NCI-H226 (cell line): ENCODE data around the gene LPP.

ENCODE experiments used
- DNase-seq: peaks from one replicate; pipeline ENCODE4 v3.0.0-alpha.2; 2015

The LPP gene

DNA sequence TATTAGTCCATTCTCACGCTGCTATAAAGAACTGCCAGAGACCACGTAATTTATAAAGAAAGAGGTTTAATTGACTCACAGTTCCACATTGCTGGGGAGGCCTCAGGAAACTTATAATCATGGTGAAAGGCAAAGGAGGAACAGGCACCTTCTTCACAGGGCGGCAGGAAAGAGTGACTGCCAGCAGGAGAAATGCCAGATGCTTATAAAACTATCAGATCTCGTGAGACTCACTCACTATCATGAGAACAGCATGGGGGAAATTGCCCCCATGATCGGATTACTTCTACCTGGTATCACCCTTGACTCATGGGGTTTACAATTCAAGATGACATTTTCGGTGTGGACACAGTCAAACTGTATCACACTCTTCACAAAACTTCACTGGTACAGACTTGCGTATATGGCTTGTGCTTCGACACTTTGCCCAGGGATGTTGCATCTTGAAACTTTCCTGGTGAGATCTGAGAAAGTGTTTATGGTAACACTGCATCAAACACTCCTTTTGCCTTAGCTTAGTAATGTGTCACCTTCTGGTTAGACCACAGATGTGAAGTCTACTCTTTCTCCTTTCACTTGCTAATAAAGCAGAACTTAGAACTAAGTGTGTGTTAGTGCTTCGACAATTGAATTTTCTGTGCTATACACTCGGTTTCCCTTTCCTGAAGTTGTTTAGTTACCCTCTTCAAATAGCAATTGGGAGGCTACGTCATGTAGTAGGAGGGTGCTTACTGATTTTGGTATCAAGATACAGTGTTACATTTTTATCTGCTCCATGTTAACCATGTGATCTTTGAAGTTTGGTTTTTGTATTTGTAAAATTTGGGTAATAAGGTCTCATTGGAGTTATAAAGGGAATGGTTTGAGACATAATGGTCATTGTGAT is 185.7 kb downstream of the LPP start:
- no peak for DNase-seq

DNA sequence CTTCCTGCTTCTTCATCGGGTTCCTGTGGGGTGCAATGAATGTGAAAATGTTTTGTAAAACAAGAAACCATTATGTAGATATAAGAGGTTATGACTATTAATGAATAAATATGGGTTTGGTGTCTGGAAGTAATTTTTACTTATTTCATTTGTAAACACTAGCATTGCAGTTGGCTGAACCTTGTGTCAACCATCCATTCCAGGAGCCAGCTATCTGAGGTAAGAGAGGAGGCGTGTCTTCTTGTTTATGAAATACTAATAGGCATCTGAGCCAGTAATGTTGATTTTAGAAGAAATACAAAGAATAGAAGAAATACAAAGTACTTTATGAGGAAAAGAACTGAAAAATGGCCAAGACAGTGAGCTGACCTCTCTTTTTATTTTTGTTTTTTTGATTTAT is 187.5 kb downstream of the LPP start:
- no peak for DNase-seq

DNA sequence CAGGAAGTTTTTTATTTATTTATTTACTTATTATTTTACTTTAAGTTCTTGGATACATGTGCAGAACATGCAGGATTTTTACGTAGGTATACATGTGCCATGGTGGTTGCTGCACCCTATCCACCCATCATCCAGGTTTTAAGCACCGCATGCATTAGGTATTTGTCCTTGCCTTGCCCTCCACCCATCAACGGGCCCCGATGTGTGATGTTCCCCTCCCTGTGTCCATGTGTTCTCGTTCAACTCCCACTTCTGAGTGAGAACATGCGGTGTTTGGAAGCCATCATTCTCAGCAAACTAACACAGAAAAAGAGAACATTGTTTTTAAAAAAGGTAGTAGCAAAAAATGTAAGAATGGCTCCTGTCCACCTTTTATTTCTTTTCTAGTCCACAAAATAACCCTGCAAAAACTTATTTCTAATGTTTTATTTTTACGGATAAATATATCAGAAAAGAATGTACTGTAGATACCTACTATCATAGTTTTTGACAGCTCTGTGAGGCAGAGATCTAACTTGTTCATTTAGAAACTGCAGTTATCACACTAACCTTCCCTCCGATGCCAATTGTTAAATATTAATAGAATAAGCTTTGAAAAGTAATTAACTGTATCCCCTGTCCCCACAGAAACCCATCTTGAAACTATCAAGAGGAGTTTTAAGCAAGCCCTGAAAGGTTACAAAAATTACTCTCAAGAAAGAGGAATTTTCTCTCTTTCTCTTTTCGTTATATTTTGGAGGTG is 189.2 kb downstream of the LPP start:
- no peak for DNase-seq

DNA sequence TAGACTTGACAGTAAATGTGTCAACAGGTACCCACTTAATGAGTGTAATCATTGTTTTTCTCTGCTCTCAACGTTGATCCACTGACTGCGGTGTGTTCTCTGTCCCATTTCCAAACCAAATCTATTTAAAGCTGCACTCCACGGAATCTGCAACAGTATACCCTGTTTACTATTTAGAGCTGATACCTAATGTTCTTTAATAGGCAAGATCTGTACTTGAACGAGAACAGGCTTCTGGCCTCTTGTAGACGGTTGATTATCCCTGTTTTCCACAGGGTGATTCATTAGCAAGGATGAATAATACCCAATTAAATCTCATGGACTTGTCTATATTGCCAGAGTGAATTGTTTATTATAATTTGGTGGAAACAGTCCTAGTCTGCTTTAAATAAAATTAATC is 189.9 kb downstream of the LPP start:
- DNase-seq: no peak

DNA sequence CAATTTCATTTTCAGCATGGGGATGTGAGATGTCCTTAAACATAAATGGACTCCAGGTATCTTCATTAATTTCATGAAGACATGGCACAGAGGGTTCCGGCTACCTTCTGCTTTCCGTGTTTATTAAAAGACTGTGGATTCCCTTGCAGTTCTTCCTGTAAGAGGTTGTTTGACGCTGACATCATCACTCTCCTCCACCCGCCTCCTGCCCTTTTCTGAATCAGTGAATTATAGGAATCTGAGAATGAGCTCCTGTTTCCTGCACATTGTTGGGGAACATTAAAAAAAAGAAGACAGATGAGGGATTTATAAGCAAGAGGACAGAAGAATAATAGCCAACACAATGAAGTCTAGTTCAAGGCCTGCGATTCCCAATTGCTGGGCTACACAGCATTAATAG is 191.3 kb downstream of the LPP start:
- DNase-seq: peak; percentile 60

DNA sequence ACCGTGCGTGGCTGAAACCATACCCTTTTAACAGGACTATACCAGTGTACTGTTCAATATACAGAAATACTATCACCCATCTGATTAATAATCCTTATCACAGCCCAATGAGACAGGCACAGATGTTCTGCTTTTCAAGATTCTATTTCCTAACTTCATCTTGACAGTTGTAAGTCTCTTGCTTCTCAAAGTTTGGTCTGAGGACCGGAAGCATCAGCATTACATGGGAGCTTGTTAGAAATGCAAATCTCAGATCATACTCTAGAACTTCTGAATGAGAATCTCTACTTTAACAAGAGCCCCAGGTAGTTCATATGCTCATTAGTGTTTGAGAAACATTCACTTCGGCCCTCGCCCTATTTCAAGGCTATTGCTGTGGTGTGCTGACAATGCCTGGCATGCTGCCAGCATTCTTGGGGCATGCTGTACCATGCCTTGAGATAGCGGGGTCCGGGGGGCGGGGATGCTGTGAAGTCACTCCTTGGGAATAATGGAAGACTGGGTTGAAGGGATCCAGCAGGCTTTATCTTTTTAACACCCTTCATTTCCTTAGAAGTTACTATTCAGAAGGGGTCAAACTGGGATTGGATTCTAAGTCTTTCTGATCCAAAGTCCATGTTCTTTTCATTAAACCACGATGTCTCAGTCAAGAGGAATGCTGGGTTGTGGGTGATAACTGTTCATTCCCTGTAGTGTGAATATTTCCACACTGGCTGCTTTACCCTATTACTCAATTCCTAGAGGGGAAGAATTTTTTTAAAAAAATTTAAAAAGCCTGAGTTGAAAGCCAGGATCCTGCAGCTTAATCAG is 194.7 kb downstream of the LPP start:
- DNase-seq: peak; percentile 97

DNA sequence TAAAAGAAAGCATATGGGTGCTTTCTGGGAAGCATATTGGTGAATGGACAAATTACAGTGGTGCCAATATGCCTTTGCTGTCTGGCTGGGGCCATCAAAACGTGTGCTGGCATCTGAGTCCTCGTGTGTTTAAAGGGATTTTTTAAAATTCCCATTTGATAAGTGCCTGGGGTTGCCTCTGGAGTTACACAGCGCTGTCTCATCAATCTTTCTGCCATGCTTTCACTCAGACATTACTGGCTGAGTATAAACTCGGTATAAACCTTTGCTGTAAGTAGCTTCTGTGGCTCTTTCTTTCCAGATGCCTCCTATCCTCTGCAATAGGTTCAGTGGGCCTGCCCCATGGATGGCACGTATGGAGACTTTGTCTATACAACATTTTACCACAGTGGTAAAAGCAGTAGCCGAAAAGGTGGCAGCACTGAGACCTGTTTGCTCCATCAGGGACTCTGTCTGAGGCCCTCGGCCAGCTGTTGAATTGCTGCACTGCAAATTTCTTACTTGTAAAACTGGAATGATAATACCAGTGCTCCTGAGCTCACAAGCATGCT is 195.5 kb downstream of the LPP start:
- DNase-seq: peak; percentile 56

DNA sequence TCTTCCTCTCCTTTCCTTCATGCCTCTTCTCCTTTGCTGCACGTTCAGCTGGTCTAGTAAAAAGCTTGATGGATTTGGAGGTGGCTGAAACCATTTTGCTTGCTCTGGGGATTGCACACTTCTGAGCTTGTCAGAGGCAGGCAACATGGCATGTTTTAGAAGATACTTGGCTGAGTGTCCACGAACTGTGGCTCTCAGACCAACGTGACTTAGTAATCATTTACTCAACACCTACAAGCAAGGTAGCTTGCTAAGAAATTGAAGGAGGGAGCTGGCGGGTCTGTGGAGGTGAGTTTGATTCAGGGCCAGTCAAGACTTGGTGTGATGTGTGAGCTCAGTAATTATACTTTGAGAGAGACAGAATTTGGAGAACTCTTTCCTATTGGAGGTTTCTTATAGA is 196.0 kb downstream of the LPP start:
- no peak for DNase-seq

DNA sequence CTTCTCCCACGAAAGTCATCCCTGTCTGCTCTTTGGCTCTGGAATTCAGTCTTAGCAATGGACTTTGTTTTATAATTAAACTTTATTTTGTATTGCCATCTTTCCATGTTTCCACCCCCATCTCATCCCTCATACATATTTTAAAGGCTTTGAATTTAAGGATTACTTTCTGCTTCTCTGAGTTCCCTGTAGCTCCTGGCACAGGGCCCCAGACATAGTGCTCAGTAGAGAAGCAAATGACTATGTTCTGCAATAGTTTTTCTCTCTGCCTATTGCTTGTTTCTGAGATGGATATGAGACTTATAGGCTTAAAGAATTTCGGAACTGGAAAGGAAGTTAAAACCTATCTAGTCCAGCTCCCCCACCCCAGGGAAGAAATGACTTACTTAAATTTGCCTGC is 197.0 kb downstream of the LPP start:
- no peak for DNase-seq

DNA sequence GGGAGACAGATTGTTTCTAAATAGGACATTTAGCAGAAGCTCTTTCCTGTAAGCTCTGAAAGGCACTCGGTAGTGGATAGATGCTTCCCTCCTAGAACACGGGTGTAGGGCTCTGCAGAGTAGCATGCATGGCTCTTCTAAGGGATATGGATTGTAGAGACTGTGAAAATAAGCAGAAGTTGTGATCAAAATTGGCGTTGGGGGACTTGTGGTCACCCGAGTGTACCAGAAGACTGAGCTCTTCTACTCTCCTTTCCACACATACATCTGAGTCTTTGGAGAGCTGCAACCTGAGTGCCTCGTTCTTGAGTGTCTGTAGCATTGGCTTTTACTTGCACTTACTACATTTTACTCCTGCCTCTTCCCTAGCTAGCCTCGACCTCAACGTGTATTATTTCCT is 197.7 kb downstream of the LPP start:
- DNase-seq: no peak

DNA sequence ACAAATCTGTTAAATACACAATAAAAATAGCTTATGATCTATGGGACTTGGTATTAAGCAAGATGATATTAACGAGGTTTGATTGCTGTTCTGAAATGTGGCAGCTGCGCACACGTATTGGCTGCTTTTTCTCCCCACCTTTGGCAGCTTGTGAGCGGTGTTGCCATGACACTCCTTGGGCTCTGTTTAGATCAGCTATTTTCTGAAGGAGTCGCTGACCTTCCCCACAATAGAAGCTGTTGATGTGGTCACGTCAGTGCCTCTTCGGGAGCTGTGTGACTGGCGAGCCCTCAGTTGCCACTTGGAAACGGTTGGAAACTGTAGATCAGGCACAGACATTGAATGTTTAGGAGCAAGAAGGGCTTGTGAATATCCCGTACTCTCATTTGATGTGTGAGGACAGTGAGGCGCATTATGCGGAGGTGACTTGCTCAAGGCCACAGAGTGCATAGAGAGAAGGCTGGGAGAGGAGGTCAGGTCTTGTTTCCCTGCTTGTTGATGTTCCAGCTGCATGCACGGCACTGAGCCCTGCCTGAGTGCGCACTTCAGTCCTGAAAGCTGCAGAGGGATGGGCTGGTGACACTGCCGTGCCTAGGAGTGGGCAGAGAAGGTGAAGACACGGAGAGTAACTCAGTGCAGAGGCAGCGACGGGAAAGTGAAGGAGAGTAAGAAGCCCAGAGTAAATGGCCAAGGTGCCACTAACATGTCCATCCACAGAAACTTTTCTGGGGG is 198.4 kb downstream of the LPP start:
- DNase-seq: no peak

DNA sequence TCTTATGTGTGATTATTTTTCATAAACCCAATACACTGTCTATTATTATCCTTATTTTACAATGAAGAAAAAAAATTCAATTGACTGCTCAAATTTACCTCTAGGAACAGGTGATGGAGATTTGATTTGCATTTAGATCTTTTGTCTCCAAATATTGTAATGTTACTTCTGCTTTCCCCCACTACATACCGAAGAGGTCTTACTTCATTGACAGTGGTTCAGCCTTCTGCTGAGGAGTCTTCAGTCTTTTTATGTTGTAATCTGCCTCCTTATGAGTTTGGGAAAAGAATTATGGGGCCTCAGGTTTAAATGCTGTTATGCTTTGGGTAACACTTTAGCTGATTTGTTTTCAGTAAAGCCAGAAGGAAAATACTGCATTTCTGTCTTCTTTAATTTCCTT is 199.5 kb downstream of the LPP start:
- no peak for DNase-seq

DNA sequence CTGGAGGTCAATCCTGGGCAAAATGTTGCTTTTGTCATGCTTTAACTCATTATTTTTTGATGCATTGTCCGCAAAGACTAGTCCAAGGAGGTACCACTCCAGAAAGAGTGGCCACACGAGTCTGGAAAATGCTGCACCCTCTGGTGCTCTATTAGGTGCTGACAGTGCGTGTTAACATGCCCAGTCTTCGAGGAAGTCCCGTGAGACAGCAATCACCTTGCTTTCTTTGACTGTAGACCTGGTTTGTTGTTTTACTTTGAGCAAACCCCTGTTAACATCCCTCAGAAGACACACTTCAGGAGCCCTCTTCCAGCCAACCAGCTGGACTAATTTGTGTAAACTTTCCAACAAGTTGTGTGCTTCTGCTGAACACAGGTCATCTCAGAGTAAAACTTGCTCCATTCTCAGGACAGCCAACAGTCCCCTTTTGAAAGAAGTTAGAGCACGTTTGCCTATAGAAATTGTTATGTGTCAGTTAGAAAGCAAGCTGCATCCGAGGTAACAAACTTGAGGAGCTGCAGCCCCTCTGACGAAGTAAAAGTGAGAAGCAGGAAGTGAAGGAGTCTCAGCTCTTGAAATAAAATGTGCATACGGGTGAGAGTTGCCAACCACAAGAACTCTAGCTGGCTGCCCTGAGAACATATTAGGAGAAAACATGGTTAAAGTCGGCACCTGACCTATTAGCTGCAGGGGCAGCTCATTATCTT is 205.0 kb downstream of the LPP start:
- DNase-seq: no peak

DNA sequence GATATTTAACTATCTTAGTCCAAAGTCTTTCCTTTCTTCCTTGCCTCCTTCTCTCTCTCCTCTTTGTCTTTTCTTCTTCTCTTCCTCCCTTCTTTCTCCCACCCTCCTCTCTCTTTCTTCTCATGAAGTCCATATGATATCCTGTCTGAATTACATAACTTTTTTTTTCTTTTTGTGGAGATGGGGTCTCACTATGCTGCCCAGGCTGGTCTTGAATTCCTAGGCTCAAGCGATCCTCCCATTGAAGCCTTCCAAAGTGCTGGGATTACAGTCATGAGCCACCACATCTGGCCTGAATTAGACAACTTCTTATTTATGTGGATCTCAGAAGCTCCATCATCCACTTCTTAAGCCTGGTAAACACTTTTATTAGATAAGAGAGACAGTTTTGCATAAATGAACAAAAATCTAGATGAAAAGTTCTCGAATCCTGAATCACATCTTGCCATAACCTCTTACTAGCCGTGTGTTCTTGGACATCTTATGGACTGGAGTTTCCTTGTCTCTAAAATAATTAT is 206.5 kb downstream of the LPP start:
- DNase-seq: no peak

DNA sequence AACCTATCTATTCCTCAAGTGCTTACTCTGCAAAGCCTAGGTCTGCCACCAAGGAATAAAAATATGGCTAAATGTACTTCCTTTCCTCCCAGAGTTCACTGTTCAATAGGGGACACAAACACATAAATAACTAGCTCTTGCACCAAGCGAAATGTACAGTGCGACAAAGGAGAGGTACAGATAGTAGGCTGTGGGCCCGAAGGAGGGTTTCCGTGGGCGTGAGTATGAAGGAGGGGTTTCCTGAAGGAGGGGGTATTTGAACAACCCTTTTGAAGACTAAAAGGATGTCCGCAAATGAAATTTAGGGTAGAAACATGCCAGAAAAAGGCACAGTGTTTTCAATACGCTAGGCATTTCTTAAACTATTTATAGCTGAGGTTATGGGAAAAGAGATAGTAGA is 207.9 kb downstream of the LPP start:
- no peak for DNase-seq

DNA sequence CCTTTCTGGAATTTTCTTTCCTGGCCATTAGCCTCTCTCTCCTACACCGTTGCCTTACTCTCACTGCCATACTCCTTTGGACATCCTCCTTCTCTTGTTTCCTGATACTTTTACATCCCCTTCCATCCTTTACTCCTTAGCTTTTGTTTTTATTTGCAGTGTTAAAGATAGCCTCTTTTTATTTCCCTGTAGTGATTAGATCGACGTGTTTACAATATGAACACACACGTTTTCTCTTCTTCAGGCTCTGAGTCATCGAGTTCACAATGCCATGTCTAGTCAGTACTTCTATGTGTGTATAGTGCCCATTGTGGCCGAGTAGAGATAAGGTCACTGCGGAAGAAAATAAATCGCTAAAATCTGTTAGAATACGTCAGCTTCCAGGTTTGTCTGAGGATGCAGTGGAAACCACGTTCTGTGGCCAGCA is 208.5 kb downstream of the LPP start:
- peak; percentile 45 for DNase-seq

DNA sequence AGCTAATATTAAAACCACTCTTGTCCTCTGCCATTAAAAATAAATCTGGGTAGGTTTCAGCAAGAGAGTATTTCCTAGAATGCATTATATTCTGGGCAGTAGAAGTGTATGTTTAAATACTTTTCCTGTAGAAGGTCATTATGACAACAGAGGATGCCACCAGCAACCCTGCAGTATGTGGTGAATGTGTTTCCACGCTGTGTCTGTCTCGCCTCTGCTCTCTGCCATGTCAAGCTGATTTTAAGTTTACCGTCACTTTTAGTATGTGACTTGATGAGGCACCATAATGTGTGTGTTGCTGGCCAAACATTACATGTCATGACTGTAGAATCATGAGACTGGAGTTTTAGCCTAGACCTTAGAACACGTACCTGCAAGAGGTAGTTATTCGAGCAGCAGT is 211.2 kb downstream of the LPP start:
- no peak for DNase-seq

DNA sequence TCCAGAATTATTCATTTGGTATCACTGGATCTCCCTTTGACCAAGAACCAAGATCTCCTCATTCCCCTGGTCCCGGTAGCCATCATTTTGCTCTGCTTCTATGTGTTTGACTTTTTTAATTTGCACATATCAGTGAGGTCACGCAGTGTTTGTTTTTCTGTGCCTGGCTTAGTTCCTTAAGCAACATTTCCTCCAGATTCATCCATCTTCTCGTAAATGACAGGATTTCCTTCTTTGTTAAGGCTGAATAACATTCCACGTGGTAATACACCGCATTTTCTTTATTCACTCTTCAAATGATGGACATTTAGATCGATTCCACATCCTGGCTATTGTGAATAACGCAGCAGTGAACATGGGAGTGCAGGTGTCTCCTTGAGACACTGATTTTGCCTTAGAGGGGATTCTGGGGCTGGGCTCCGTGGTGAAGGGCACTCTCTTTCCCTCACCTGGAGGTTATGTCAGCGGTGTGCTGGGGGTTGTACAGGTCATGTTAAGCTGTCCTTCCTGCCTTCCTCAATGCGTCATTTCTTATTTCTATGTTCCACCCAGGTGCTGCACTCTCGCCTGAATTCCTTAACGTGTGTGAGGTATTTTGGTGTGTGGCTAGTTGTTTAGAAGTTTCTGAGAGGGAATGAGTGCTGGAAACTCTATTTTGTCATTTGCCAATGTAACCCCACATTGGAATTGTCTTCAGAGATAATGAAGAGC is 212.2 kb downstream of the LPP start:
- peak; percentile 12 for DNase-seq

DNA sequence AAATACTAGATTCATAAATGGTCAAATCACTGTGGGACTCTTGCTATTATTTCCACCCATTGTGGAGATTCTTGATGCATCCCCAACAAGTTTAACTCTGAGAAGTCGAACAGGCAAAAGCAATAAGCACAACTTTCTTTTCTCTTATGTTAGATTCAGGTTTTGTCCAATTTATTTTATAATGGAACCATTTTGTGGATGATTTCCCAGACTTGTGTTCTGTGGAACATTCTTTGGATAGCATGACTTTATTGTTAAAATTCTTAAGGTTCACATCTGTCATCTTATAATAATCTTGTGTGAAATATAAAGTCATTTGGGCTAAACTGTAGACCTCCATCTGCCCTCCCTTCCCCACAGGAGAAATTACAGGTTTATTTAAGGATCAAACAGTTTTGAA is 213.7 kb downstream of the LPP start:
- no peak for DNase-seq

DNA sequence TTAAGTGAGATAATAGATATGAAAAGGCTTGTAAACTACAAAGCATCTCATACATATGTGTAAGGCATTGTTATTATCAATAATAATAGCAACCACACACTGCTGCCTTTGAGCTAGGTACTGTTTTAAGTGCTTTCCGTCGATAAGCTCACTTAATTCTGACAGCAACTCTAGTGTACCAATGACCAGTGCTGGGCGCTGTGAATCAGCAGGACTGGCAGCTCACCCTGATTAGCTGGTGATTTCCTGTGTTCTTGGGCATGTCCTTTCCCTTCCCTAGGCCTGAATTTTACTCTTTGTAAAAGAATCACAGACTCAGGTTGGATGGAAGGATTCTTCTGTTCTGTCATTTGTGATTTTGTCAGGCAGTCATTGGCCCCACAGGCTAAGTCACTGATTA is 215.6 kb downstream of the LPP start:
- peak; percentile 22 for DNase-seq
